ENCODE results near the gene PRKCG.
A peak's percentile ranks its signal among the peaks of the same experiment; 100 is the strongest.

The PRKCG gene

GRCh38 chr19:53864308-53864836 lies 17.6 kb upstream of the PRKCG start:
- TF ChIP-seq ZFX (IDR thresholded peaks at IDR 0.05) = no peak
- TF ChIP-seq CTCF (conservative IDR thresholded peaks at IDR 0.05) = no peak
- peak overlapping the region; percentile 9; the same call in 1 of the 2 replicates for H3K27ac ChIP-seq

- no peak overlapping the region for H3K27ac ChIP-seq
- TF ChIP-seq CTCF (conservative IDR thresholded peaks at IDR 0.05) (no peak), ZFX (IDR thresholded peaks at IDR 0.05) (no peak)
Measured at GRCh38 chr19:53865523-53865917, 16.5 kb upstream of the PRKCG start.

GRCh38 chr19:53865918-53866864 lies 15.8 kb upstream of the PRKCG start:
- TF ChIP-seq CTCF (conservative IDR thresholded peaks at IDR 0.05) (no peak), ZFX (IDR thresholded peaks at IDR 0.05) (no peak)
- H3K27ac ChIP-seq = no peak overlapping the region

GRCh38 chr19:53866865-53867224 lies 15.2 kb upstream of the PRKCG start:
- no peak overlapping the region for H3K27ac ChIP-seq
- TF ChIP-seq ZFX (IDR thresholded peaks at IDR 0.05) (no peak), CTCF (conservative IDR thresholded peaks at IDR 0.05) (no peak)

- H3K27ac ChIP-seq = peak within 1 kb of the TSS; percentile 81
Measured at GRCh38 chr19:53867225-53868090, 14.5 kb upstream of the PRKCG start, which contains the start of gene MYADM. MYADM (plus strand) TSS chr19:53867883; CDS start chr19:53873530, 5,647 bp downstream.

More at GRCh38 chr19:53867225-53868090, 14.5 kb upstream of the PRKCG start, which contains the start of gene MYADM:
- no peak for TF ChIP-seq ZFX (IDR thresholded peaks at IDR 0.05)
- no peak for TF ChIP-seq CTCF (conservative IDR thresholded peaks at IDR 0.05)
